GM18867 (cell line): ENCODE results near the gene VPS35L.

Source experiments
- ATAC-seq: cut with Tn5 transposase; IDR thresholded peaks from one replicate; pipeline ENCODE4 v1.9.1; 2021; ENCODE audit warnings: mild to moderate bottlenecking, moderate library complexity; ENCODE audit not compliant: unreplicated experiment

The VPS35L gene

DNA sequence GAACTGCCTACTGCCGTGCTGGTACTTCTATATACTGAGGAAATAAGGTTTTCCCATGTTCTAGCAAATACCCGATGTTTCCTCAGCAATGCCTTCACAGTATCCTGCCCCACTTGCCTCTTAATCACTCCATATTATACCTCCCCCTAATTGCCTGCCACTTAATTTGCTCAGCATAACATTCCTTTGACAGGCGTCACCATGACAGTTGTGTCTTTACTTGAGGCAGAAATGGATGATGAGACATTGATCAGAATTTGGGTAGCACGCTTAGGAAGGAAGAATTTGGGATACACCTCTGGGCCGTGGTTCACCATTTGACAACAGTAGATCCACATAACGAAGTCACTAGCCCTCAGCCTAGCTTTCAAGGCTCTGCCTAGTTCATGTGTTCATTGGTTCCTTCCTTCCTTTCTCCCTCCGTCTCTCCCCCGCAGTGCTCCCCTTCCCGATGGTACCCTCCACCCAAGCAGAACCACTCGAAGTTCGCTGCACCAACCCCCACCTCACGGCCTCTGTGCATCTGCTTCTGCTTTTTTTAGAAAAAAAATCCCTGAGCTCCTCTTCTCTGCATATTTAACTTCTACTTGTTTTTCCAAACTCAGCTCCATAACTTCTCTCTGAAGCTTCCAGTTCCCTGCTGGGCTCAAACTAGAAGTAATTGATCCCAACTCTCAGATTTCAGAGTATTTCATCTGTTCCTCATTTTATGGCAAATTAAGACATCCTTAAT lies 182.0 kb downstream of the VPS35L start:
- ATAC-seq: no peak

DNA sequence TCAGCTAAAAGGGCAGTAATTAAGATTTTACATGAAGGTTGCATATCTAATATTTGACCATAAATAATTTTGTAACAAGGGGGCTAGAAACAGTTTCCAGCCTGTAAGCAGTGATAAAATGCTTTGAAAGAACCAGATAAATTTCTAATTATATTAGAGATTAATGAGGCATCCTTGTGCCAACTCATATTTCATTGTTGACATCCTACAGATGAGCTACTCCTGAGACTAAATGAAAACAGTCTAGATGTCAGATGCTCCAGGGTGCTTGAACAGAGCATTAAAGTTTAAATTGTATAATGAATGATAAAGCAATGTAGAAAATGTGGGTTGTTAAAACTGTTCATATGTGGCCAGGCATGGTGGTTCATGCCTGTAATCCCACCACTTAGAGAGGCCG lies 185.9 kb downstream of the VPS35L start:
- no peak for ATAC-seq

DNA sequence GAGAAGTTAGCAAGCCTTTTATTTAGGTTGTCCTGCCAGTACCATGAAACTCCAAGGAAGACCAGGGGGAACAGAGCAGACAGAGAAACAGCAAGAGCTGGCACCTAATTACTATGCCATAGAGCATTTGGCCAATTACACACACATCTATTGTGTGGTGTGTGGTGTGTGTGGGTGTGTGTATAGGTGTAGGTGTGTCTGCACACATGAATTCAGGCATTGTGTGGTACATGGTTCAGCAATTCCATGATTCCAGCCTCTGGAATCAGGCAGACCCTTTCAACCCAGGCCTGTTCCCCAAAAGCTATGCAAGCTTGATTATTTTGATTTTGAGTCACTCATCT lies 188.3 kb downstream of the VPS35L start:
- ATAC-seq: no peak

DNA sequence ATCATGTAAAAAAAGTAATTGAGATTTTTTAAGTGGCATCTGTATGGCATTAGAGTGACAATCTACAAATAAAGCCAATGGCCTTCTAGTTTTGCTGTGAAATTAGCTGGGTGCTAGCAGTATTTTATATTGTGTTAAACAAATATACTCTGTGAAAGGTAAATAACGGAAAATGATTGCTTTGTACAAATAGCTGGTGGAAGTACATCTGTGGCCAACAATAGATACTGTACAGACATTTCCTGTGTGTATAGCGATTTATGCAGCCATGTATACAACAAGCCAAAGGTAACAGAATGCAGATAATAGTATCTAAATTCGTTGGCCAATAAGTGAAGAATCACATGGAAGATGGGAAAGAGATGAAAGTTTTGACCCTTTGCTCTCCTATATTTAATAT lies 189.2 kb downstream of the VPS35L start:
- ATAC-seq: no peak

DNA sequence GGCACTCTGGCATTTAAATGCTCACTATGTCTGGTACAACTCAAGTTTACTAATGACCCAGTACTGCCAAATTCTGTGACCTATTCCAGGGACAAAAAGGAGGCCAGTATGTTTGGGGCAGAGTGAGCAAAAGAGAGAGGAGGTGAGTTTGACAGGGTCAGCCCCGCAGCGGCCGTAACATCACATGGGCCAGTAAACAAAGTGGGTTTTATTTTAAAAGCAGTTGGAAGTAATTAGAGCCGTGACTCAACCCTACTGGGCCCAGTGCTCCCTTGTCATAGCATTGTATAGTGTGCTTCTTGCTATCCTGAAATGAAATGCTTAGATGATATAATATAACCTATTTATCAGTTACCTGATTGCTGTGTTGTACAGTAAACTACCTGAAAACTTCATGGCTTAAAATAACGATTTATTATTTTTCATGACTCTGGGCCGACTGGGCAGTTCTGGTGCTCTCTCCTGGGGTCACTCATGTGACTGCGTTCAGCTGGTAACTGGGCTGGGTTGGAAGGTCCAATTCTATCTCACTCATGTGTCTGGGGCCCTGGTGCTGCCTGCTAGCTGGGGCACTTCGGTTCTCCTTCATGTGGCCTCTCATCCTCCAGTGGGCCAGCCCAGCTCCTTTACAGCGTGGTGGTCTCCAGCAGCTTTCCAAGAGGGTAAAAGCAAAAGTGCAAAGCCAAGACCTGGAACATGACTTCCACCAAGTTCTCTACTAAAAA lies 189.9 kb downstream of the VPS35L start:
- no peak for ATAC-seq

DNA sequence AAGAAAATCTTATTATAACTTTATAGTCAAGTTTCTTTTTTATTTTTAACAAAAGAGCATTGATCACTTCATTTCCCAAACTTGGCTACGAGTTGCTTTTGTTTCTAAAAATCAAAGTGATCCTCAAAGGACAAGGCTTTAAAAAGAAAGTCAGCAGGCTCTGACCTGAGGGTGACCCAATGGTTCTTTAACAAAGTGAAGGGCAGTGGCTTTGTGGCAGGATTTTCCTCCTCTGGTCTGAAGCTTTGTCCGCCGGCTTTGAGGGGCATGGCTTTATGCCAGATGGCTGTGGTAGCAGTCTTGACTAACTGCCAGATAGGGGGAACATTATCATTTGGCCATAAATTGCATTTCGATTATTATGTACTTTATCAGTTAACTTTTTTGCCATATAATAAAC lies 191.1 kb downstream of the VPS35L start:
- no peak for ATAC-seq

DNA sequence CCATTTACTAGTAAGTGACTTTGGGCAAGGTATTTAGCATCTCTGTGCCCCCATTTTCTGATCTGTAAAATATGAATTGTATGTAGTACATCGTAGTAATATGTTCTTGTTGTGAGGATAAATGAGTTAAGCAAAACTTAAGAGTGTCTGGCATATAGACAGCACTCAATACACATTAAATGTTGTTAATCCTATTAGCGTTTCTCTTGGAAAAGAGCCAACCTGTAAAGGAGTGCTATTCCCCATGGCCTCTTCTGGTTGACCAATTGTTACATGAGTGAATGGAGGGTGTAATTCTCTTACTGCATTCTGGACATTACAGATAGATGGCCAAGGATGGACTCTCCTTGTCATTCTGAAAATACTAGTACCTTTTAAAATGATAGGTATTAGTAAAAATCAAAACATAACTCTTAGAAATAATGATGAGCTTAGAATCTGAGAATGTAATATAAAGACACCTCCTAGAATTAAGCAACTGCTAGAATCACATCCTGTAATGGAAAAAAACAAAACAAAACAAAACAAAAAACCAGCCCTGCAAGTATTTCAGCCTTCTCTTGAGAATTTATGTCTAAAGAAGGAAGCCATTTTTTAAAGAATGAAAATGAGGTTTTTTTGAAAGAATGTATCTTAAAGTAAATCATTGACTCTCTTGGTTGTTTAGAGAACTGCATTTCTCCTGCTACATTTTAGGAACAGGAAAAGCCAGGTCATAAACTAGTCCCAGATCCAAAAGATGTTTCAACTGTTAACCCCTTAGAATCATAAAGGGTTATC lies 193.1 kb downstream of the VPS35L start:
- no peak for ATAC-seq

DNA sequence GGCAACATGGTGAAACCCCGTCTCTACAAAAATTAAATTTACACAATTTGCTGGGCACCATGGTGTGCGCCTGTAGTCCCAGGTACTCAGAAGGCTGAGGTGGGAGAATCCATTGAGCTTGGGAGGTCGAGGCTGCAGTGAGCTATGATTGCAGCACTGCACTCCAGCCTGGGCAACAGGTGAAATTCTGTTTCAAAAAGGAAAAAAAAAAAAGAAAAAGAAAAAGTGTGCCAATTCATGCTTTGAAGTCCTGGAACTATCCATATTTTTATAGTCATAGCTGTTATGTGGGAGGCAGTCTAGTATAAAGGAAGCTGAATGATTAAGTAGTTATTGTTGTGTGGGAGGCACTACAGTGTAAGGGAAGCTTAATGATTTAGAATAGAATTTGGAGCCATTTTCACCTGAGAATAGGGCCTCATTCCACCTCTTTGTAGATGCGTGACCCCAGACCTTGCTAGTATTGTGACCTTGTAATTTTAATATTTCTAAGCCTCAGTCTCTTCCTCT lies 194.1 kb downstream of the VPS35L start:
- ATAC-seq: no peak
